ENCODE results near the gene C19orf44.
"Not testable (repeated sequence)": the region's sequence is repeated elsewhere in the genome, so short reads cannot be mapped to it uniquely, and the experiment has no call there.

The C19orf44 gene

DNA sequence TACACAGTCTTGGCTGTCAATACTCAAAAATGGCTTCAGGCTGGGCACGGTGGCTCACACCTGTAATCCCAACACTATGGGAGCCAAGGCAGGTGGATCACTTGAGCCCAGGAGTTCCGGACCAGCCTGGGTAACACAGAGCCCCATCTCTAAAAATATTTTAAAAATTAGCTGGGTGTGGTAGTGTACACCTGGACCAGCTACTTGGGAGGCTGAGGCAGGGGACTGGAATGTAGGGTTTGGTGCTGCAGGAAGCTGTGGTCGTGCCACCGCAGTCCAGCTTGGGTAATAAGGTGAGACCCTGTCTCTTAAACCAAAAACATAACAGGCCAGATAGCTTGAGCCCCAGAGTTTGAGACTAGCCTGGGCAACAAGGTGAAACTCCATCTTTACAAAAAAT lies 52.8 kb downstream of the C19orf44 start:
- no peak for DNase-seq (ENCODE audit: extremely low read depth, insufficient read length)
- TF ChIP-seq, protein P1, sequence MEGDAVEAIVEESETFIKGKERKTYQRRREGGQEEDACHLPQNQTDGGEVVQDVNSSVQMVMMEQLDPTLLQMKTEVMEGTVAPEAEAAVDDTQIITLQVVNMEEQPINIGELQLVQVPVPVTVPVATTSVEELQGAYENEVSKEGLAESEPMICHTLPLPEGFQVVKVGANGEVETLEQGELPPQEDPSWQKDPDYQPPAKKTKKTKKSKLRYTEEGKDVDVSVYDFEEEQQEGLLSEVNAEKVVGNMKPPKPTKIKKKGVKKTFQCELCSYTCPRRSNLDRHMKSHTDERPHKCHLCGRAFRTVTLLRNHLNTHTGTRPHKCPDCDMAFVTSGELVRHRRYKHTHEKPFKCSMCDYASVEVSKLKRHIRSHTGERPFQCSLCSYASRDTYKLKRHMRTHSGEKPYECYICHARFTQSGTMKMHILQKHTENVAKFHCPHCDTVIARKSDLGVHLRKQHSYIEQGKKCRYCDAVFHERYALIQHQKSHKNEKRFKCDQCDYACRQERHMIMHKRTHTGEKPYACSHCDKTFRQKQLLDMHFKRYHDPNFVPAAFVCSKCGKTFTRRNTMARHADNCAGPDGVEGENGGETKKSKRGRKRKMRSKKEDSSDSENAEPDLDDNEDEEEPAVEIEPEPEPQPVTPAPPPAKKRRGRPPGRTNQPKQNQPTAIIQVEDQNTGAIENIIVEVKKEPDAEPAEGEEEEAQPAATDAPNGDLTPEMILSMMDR (IDR thresholded peaks at IDR 0.05; ENCODE audit: insufficient read depth, low read length, poor library complexity, severe bottlenecking): no peak
- Histone ChIP-seq H3K36me3 (ENCODE audit: control insufficient read depth, insufficient read depth, low read length) (peaks cover 8% of the 10 kb centered on the region), H3K27me3 (replicated peaks; ENCODE audit: control insufficient read depth, insufficient read depth, low read length) (no peaks in the 10 kb centered on the region), H3K4me3 (replicated peaks; ENCODE audit: low read depth, low read length) (no peak overlapping the region)

DNA sequence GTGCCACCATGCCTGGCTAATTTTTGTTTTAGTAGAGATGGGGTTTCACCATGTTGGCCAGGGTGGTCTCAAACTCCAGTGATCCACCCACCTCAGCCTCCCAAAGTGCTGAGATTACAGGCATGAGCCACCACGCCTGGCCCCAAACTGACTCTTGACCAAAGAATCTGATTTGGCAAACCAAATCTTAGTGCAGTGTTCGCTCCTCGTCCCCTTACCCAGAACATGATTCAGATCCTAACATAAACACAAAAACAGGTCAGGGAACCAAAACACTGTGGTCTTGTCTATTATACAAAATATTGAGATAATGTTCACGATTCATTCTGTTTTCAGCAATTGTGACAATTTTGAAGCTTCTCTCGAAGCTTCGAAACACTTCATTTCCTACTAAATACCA lies 55.7 kb downstream of the C19orf44 start:
- not testable (repeated sequence) for H3K4me3 ChIP-seq (replicated peaks; ENCODE audit: low read depth, low read length); H3K27me3 ChIP-seq (replicated peaks; ENCODE audit: control insufficient read depth, insufficient read depth, low read length); DNase-seq (ENCODE audit: extremely low read depth, insufficient read length)
- H3K36me3 ChIP-seq (ENCODE audit: control insufficient read depth, insufficient read depth, low read length): peaks cover 22% of the 10 kb centered on the region

DNA sequence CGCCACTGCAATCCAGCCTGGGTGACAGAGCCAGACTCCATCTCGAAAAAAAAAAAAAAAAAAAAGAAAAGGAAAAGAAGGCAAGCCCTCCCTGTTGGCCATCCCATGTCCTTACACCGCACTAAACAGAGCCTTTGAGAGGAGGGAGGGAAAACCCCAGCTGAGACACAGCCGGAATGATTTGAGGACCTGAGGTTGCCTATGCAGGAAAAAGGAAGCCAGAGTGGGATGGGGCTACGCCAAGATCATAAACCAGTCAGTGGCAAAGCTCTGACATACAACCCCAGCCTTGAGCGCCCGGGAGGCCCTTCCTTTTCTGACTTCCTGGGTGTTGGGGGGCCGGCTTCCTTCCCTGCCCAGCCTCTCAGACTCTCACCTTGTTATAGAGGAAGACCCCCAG lies 58.6 kb downstream of the C19orf44 start:
- TF ChIP-seq, protein P1 (IDR thresholded peaks at IDR 0.05; ENCODE audit: insufficient read depth, low read length, poor library complexity, severe bottlenecking): no peak
- Histone ChIP-seq H3K27me3 (replicated peaks; ENCODE audit: control insufficient read depth, insufficient read depth, low read length) (no peaks in the 10 kb centered on the region), H3K4me3 (replicated peaks; ENCODE audit: low read depth, low read length) (no peak overlapping the region), H3K36me3 (ENCODE audit: control insufficient read depth, insufficient read depth, low read length) (peaks cover 29% of the 10 kb centered on the region)
- no peak for DNase-seq (ENCODE audit: extremely low read depth, insufficient read length)

DNA sequence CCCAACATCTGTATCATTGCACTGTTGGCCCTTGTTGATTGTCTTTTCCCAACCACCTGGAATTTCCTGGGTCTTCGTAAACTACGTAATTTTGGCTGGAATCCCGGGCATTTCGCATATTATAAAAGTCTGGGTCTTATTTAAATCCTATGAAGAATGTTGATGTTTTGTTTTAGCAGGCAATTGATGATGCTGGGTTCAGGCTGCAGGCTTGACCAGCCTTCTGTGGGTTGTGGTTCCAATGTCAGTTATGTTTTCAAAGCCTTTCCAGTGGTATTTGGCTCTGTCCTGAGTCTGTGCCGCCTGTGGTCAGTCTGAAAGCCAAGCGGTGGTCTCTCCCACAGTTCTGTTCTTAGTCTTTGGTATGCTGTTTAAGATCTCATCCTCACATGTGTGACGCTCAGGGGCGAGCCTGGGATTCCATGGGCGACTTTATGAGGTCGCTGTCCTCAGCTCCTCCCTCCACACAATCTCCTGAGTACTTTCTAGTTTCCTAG lies 63.6 kb downstream of the C19orf44 start:
- Histone ChIP-seq H3K27me3 (replicated peaks; ENCODE audit: control insufficient read depth, insufficient read depth, low read length) (no peaks in the 10 kb centered on the region), H3K36me3 (ENCODE audit: control insufficient read depth, insufficient read depth, low read length) (peaks cover 31% of the 10 kb centered on the region), H3K4me3 (replicated peaks; ENCODE audit: low read depth, low read length) (no peak overlapping the region)
- TF ChIP-seq, protein P1 (IDR thresholded peaks at IDR 0.05; ENCODE audit: insufficient read depth, low read length, poor library complexity, severe bottlenecking): no peak
- DNase-seq (ENCODE audit: extremely low read depth, insufficient read length): no peak

DNA sequence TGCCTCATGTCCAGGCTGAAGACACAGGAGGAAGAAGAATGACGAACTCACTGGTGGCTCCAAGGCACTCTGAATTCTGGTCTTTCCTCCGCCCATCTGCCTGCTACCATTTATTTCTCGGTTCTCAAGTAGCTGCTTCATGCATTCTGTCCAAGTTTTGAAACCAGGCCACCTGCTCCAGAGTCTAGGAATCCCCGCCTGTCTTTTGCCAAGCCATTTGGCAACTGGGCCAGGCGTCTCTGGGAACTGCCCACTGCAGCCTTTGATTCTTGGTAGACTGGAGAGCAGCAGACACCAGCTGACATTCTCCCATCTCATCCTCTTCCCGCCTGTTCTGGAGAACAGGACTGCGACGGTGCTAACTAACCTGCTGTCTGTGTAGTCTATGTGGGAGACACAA lies 65.2 kb downstream of the C19orf44 start:
- Histone ChIP-seq H3K27me3 (replicated peaks; ENCODE audit: control insufficient read depth, insufficient read depth, low read length) (no peaks in the 10 kb centered on the region), H3K4me3 (replicated peaks; ENCODE audit: low read depth, low read length) (no peak overlapping the region), H3K36me3 (ENCODE audit: control insufficient read depth, insufficient read depth, low read length) (peaks cover 27% of the 10 kb centered on the region)
- no peak for DNase-seq (ENCODE audit: extremely low read depth, insufficient read length)
- TF ChIP-seq, protein P1 (IDR thresholded peaks at IDR 0.05; ENCODE audit: insufficient read depth, low read length, poor library complexity, severe bottlenecking): no peak

DNA sequence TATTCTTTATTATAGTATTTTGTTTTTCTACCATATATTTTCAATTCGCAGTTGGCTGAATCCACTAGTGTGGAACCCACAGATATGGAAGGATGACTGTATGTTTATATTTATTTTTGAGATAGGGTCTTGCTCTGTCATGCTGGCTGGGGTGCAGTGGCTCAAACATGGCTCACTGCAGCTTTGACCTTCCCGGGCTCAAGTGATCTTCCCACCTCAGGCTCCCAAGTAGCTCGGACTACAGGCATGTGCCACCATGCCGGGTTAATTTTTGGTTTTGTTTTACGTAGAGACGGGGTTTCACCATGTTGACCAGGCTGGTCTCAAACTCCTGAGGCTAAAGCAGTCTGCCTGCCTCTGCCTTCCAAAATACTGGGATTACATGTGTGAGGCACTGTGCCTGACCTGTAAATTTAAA lies 66.4 kb downstream of the C19orf44 start:
- no peak for DNase-seq (ENCODE audit: extremely low read depth, insufficient read length)
- no peak overlapping the region for H3K4me3 ChIP-seq (replicated peaks; ENCODE audit: low read depth, low read length)
- no peaks in the 10 kb centered on the region for H3K27me3 ChIP-seq (replicated peaks; ENCODE audit: control insufficient read depth, insufficient read depth, low read length)
- peaks cover 23% of the 10 kb centered on the region for H3K36me3 ChIP-seq (ENCODE audit: control insufficient read depth, insufficient read depth, low read length)
- TF ChIP-seq, protein P1 (IDR thresholded peaks at IDR 0.05; ENCODE audit: insufficient read depth, low read length, poor library complexity, severe bottlenecking): no peak

Measured in GM06990 (cell line).